GM18505 (cell line): Measurements from ENCODE around the gene DIO1.

Experiments used
- ATAC-seq: cut with Tn5 transposase; IDR thresholded peaks from one replicate; pipeline ENCODE4 v1.9.1; 2021; ENCODE audit not compliant: unreplicated experiment
- POLR2A ChIP-seq: IDR thresholded peaks from 4 replicates; pipeline ENCODE4 v1.6.1; 2011; ENCODE audit warnings: borderline replicate concordance; ENCODE audit not compliant: insufficient read depth, insufficient read length; ENCODE audit errors: extremely low read depth

The DIO1 gene

DNA sequence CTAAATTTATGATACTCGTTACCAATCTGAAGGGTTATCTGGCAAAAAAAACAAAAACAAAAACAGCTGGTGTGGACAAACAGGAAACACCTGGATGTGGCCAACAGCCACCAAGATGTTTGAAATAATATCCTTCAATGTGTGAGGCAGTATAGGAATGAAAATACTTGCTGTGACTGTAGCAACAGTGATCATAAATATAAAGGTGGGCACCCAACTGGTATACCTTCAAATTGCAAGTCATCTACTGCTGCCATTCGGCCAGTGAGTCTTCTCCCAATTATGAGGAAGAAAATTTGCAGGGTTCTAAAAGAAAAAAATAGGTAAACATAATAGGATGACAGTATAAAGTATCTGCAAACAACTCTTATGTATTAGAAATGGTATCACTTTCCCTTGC is 5.3 kb upstream of the DIO1 start:
- ATAC-seq, result no peak

DNA sequence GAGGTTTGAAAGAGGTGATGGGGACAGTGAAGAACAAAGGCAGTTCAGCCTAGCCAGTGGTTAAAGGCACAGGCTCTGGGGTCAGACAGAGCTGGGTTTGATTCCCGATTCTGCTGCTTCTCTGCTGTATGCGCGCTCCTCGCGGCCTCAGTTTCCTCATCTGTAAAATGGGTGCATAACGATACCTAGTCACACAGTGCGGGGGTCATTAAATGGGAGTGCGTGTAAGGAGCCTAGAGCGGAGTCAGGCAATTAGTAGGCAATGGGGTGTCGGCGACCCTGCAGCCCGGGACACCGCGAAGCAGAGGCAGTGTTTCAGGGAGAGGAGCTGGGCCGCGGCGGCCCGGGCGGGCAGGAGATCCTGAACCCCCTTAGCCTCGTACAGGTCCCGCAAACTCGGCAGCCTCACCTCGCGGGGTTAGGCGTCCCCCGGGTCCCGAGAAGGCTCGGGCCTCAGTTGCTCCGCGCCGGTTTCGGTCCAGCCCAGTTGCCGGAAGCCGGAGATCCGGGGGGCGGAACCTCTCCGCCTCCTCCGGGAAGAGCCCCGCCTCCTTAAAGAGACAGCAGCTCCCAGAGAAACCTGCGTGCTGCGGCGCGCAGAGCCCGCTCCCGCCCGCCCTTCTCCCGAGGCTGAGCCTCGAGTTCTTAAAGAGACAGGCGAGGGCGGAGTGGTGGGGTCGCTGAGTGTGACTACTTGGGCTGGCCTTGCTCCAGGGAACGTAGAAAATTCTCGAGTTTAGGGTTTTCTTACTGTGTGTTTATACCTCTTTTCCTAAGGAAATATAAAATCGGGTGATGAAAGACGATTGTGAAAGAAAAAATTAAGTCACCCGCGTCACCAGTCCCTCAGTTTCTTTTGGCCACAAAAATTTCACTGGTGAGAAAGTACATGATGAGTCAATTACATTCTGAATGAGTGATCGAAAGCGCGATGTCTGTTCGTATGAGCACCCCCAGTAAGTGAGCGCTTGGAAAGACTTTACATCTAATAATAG is 4.4 kb upstream of the DIO1 start, which contains the start of gene YIPF1:
Gene YIPF1, minus strand, starts transcription at position 494 of the 995 bp plus-strand sequence. CDS start 860 bp downstream, outside the sequence.
- TF ChIP-seq POLR2A, result peak; percentile 78
- peak; percentile 84 for ATAC-seq

More for the DNA sequence above, 5.3 kb upstream of the DIO1 start:
- TF ChIP-seq POLR2A, result peak; percentile 19

- peak; percentile 16 for TF ChIP-seq POLR2A
- ATAC-seq, result no peak
These were observed 3.5 kb upstream of the DIO1 start for GRCh38 chr1:53890522-53890941.

DNA sequence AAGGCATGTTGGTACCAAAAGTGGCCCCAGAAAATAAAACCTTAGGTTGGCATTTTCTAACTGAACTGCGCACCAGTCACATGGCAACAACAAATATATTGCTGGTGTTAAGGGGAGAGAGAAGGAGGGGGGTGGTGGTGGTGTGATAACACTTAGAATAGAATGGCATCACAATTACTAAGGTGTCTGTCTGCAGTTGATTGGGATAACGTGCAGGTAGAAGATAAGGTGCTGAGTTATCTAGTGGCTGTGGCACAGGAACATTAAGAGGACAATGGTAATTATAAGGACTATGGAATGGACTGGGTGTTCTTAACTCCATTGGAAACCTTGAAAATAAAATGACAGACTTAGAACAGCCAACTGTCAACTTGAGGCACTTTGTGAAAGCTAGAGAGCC is 3.0 kb upstream of the DIO1 start:
- no peak for TF ChIP-seq POLR2A
- ATAC-seq, result no peak

- no peak for TF ChIP-seq POLR2A
- ATAC-seq, result no peak
These were observed 2.3 kb upstream of the DIO1 start for GRCh38 chr1:53891678-53892077.

DNA sequence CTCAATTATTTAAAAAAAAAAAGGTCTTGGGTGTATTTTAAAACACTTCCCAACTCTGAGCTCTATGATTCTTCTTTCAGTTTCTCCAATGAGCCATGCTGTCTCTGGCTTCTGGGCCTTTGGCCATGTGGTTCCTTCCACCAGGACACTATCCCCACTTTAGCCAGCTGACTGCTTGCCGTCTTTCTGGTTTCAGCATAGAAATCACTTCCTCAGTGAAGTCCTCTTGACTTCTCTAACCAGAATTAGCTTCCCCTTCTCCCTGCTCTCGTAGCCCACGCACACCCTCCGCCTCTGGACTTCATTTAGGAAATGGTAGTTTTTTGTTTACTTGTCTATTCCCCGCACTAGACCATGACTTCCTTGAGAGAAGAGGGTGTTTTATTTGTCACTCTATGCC is 1.1 kb upstream of the DIO1 start:
- ATAC-seq, result no peak
- TF ChIP-seq POLR2A, result no peak

GRCh38 chr1:53894644-53895043 is 657 bp downstream of the DIO1 start:
- ATAC-seq, result no peak
- TF ChIP-seq POLR2A, result no peak

DNA sequence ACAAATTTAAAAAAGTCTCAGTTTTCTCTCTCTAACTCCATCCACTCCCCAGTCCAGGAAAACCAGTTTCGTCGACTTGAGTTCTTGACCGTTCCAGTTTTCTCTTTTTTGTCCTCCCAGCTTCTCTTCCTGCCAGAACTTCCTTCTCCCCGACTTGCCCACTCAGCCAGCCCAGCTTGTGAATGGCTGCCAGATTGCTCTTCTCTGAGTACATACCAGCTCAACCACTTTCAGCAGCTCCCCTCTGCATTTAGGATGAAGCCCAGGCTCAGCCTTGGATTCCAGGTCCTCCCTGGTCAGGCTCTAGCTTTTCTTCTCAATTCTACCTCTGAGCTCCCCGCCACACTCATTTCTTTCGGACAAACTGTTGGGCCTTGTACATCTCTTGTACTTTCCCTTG is 1.4 kb downstream of the DIO1 start:
- TF ChIP-seq POLR2A, result no peak
- ATAC-seq, result no peak

GRCh38 chr1:53896635-53897229 is 2.7 kb downstream of the DIO1 start:
- ATAC-seq, result no peak
- no peak for TF ChIP-seq POLR2A

GRCh38 chr1:53899206-53899628 is 5.2 kb downstream of the DIO1 start:
- no peak for TF ChIP-seq POLR2A
- no peak for ATAC-seq

DNA sequence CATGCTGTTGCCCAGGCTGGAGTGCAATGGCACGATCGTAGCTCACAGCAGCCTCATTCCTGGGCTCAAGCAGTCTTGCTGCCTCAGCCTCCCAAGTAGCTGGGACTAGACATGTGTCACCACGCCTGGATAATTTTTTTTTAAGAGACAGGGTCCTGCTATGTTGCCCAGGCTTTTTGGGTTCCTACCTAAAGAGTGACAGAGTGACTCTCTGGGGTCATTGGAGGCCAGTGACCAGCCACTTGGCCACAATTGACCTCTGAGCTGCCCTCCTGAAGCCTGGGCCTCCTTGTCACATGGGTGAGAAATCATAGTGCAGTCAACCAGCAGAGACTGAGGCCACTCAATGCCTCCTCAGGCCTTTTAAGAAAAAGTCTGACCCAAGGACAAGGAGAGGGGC is 5.7 kb downstream of the DIO1 start:
- no peak for TF ChIP-seq POLR2A
- ATAC-seq, result no peak

GRCh38 chr1:53902235-53903138 is 8.5 kb downstream of the DIO1 start:
- no peak for ATAC-seq
- no peak for TF ChIP-seq POLR2A

DNA sequence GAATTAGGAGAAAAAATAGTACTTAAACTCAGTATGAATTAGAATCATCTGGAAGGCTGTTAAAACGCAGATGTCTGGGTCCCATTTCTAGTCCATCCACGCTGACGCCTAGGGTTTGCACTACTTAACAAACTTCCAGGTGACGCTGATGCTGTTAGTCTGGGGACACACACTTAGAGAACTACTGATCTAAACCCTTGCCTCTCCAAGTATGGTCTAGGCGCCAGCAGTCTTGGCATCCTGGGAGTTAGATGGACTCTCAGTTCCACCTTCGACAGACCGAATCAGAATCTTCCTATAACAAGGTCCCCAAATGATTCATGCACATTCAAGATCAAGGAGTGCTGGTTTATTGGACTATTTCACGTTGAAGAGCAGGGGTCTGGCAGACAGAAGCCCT is 11.5 kb downstream of the DIO1 start:
- no peak for TF ChIP-seq POLR2A
- no peak for ATAC-seq

DNA sequence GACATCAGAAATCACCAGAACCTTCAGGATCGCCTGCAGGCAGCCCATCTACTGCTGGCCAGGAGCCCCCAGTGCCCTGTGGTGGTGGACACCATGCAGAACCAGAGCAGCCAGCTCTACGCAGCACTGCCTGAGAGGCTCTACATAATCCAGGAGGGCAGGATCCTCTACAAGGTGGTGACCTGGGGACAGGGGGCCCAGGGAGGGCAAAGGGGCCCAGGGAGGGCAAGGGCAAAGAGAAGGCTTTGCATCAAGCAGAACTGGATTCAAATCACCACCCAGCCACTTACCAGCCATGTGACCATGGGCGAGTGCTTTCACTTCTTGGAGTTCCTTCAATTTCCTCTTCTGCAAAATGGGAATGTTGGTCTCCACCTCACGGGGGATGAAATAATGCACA is 12.1 kb downstream of the DIO1 start:
- ATAC-seq, result no peak
- no peak for TF ChIP-seq POLR2A

- no peak for ATAC-seq
- no peak for TF ChIP-seq POLR2A
These were observed 16.0 kb downstream of the DIO1 start for GRCh38 chr1:53909946-53910345.
